ENCODE results near the gene CREB5.
"Not testable (repeated sequence)": the region's sequence is repeated elsewhere in the genome, so short reads cannot be mapped to it uniquely, and the experiment has no call there.

The CREB5 gene

GRCh38 chr7:28758186-28758585, 345.9 kb downstream of the CREB5 start:
- no peak for DNase-seq

GRCh38 chr7:28759475-28759971, 347.2 kb downstream of the CREB5 start:
- DNase-seq, result peak; percentile 92 to 94

- peak; percentile 39 to 50 for DNase-seq
Measured at GRCh38 chr7:28761505-28761904, 349.2 kb downstream of the CREB5 start.

- DNase-seq, result no peak
Measured at GRCh38 chr7:28762651-28763050, 350.3 kb downstream of the CREB5 start.

- no peak for DNase-seq
Measured at GRCh38 chr7:28766359-28766758, 354.0 kb downstream of the CREB5 start.

- no peak for DNase-seq
Measured at GRCh38 chr7:28767356-28767755, 355.0 kb downstream of the CREB5 start.

GRCh38 chr7:28768577-28769147, 356.3 kb downstream of the CREB5 start:
- no peak for DNase-seq

GRCh38 chr7:28771906-28772622, 359.7 kb downstream of the CREB5 start:
- DNase-seq, result no peak

- DNase-seq, result no peak
Measured at GRCh38 chr7:28773423-28774145, 361.3 kb downstream of the CREB5 start.

- no peak for DNase-seq
Measured at GRCh38 chr7:28774261-28774988, 362.1 kb downstream of the CREB5 start.

GRCh38 chr7:28776463-28777157, 364.3 kb downstream of the CREB5 start:
- DNase-seq, result no peak

- DNase-seq, result no peak
Measured at GRCh38 chr7:28778786-28779185, 366.5 kb downstream of the CREB5 start.

GRCh38 chr7:28779954-28780353, 367.6 kb downstream of the CREB5 start:
- DNase-seq, result no peak

- no peak for DNase-seq
Measured at GRCh38 chr7:28782362-28782761, 370.0 kb downstream of the CREB5 start.

GRCh38 chr7:28784171-28784902, 372.0 kb downstream of the CREB5 start:
- no peak for DNase-seq

- DNase-seq, result no peak
Measured at GRCh38 chr7:28785041-28785995, 373.0 kb downstream of the CREB5 start.

- not testable (repeated sequence) for DNase-seq
Measured at GRCh38 chr7:28786156-28786555, 373.8 kb downstream of the CREB5 start.

GRCh38 chr7:28787106-28787505, 374.8 kb downstream of the CREB5 start:
- no peak for DNase-seq

GRCh38 chr7:28790467-28790866, 378.1 kb downstream of the CREB5 start:
- DNase-seq, result no peak

GRCh38 chr7:28792858-28793257, 380.5 kb downstream of the CREB5 start:
- DNase-seq, result no peak
